Sigmoid colon (tissue), 7 donors: ENCODE measurements around the gene PODXL2. TPM values are rescaled to one million over a fixed set of nuclear protein-coding genes. Genes with fewer than 3 reads are reported as not detected.
A peak's percentile ranks its signal among the peaks of the same experiment; 100 is the strongest.

ENCODE experiments used
- DNase-seq: peaks from one replicate; pipeline ENCODE4 v3.0.0-alpha.2; 2019
- H3K27ac ChIP-seq, 4 donors: fragments of 200-600 bp; sonication (generic); one replicate each; pipeline ENCODE4 v1.5.1; 2016 to 2019; ENCODE audit warnings: mild to moderate bottlenecking in 1 of 4
- H3K27me3 ChIP-seq, 3 donors: fragments of 200-600 bp; sonication (generic); one replicate each; pipeline ENCODE4 v1.5.1; 2019; ENCODE audit warnings: mild to moderate bottlenecking in 1 of 3
- H3K36me3 ChIP-seq, 4 donors: fragments of 200-600 bp; sonication (generic); one replicate each; pipeline ENCODE4 v1.5.1; 2016 to 2019
- H3K4me1 ChIP-seq, 4 donors: fragments of 200-600 bp; sonication (generic); one replicate each; pipeline ENCODE4 v1.5.1; 2017 to 2019
- H3K4me3 ChIP-seq, 4 donors: fragments of 200-600 bp; sonication (generic); one replicate each; pipeline ENCODE4 v1.5.1; 2017 to 2019; ENCODE audit warnings: mild to moderate bottlenecking in 2 of 4, moderate library complexity in 1 of 4
- H3K9me3 ChIP-seq, 4 donors: fragments of 200-600 bp in 3 of 4; sonication (generic) in 3 of 4; one replicate each; pipeline versions ENCODE4 v1.5.1 to v1.6.1; 2013 to 2019
- EP300 ChIP-seq, 4 donors: sonication (generic); formaldehyde crosslinking; IDR thresholded peaks; one replicate each; pipeline ENCODE4 v1.6.1; 2017; ENCODE audit warnings: antibody characterized with exemption in 4 of 4
- POLR2A ChIP-seq, 2 donors: fragments of 450-650 bp; IDR thresholded peaks; one replicate each; pipeline ENCODE4 v1.6.1; 2016; ENCODE audit warnings: antibody characterized with exemption in 2 of 2, mild to moderate bottlenecking in 2 of 2, moderate library complexity in 2 of 2
- POLR2AphosphoS5 ChIP-seq, 4 donors: sonication (generic); formaldehyde crosslinking; IDR thresholded peaks; one replicate each; pipeline ENCODE4 v1.6.1; 2017; ENCODE audit warnings: antibody characterized with exemption in 4 of 4
- WGBS, 2 donors: extraction: QIAGEN DNeasy Blood & Tissue Kit; methylation state at CpG; one replicate each; pipeline ENCODE4 v1.1.7; 2013; 5-methylcytosine and 5-hydroxymethylcytosine counted together
- intact Hi-C: fragments of 100-400 bp; cut with DNase I; formaldehyde crosslinking; loops from one replicate; pipeline ENCODE4 v1.15.1; 2023
- polyA plus RNA-seq, 3 donors: library from polyadenylated mRNA; stranded (reverse); fragments of 200-250 nt; gene quantifications; one replicate each; pipeline ENCODE4 v1.2.3, GENCODE V29; 2013
- total RNA-seq, 4 donors: library from RNA; depleted of rRNA; stranded (reverse); fragments of >200 nt; gene quantifications; one replicate each; pipeline ENCODE4 v1.1.0, GENCODE V29; 2016
- TF ChIP-seq, protein P1 (sequence below), 4 experiments: fragments of 450-650 bp in 3 of 4; fragments of 200-600 bp in 1 of 4; IDR thresholded peaks; one replicate each; pipeline ENCODE4 v1.5.1; 2016 to 2019; ENCODE audit warnings: antibody characterized with exemption in 4 of 4, mild to moderate bottlenecking in 3 of 4, moderate library complexity in 2 of 4
- donor health status: healthy with polysubstance abuse.
- donor health status: Bipolar disorder and iron deficiency.
- donor health status: healthy.

Gene PODXL2
- total and polyA plus RNA-seq, 7 donors = 2.0 to 16.7 (median 2.8) TPM

DNA sequence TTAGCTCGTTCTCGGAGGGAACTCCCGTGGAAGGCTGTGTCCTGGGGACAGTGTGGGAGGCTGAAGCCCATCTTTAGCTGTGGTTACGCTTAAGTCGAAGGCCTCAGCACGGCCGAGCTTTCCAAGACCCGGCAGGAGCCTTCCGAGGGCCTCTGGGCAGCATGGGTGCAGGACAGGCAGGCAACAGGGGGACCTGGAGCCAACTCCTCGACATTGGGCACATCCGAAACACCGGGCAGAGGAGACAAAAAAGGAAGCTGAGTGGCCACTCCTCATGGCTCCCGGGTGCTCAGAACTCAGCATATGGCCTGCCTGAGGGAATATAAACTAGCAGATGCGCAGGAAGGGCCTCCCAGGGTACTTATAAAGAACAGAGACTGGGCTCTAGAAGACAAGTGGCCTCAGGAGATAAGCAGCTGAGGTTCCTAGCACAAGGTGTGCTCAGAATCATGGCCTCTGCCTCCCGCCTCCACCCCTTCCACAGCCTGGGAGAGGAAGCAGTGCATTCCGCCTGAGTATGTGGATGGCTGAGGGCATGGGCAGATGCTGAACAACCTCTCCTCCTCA is 77.9 kb downstream of the PODXL2 start:
- no peaks in the 10 kb centered on the region for H3K9me3 ChIP-seq
- peaks cover 0 to 6% (median 0%) of the 10 kb centered on the region in 4 donors for H3K36me3 ChIP-seq
- WGBS, 2 donors = 93% methylated on average over 16 of the region's 16 CpGs
- DNase-seq = peak; percentile 63
- no peak overlapping the region for H3K4me3 ChIP-seq
- intact Hi-C loops = no loop called here
- no peak for TF ChIP-seq EP300 (IDR thresholded peaks at IDR 0.05)
- TF ChIP-seq, protein P1, sequence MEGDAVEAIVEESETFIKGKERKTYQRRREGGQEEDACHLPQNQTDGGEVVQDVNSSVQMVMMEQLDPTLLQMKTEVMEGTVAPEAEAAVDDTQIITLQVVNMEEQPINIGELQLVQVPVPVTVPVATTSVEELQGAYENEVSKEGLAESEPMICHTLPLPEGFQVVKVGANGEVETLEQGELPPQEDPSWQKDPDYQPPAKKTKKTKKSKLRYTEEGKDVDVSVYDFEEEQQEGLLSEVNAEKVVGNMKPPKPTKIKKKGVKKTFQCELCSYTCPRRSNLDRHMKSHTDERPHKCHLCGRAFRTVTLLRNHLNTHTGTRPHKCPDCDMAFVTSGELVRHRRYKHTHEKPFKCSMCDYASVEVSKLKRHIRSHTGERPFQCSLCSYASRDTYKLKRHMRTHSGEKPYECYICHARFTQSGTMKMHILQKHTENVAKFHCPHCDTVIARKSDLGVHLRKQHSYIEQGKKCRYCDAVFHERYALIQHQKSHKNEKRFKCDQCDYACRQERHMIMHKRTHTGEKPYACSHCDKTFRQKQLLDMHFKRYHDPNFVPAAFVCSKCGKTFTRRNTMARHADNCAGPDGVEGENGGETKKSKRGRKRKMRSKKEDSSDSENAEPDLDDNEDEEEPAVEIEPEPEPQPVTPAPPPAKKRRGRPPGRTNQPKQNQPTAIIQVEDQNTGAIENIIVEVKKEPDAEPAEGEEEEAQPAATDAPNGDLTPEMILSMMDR (IDR thresholded peaks at IDR 0.05) = no peak
- H3K4me1 ChIP-seq = peaks cover 0 to 66% (median 55%) of the 10 kb centered on the region in 4 donors
- H3K27me3 ChIP-seq = no peaks in the 10 kb centered on the region
- peak overlapping the region; percentile 60 to 85 (median 74) for H3K27ac ChIP-seq

DNA sequence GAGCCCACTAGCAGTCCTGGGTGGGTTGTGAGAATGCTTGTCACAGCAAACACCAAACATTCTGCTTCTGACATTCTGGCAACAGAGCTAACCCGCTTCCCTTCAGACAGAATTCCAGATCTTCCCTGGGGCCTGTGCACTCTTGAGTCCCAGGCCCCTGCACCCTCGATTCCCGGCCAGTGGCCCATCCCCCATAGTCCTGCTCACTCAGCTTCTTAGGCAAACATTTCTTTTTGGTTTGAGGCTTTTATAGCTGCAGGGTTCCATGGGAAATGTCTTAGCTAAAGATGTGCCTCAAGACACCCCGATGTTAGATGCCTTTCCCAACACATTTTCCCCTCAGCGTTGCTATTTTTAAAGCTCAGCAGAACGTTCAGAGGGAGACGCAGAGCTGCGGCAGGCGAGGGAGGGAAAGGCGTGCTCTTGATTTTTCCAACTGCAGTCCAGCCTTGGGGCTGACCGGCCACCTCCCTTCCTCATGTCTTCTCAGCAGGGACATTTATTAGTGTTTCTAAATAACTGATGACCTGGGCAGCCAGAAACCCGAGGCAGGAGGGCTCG is 78.9 kb downstream of the PODXL2 start:
- intact Hi-C loops = no loop called here
- Histone ChIP-seq H3K27ac (peak overlapping the region; percentile 60 to 85 (median 74)), H3K9me3 (no peaks in the 10 kb centered on the region), H3K4me1 (peaks cover 0 to 59% (median 45%) of the 10 kb centered on the region in 4 donors), H3K27me3 (no peaks in the 10 kb centered on the region), H3K4me3 (no peak overlapping the region), H3K36me3 (peaks cover 0 to 6% (median 0%) of the 10 kb centered on the region in 4 donors)
- TF ChIP-seq POLR2A (IDR thresholded peaks at IDR 0.05) (no peak), EP300 (IDR thresholded peaks at IDR 0.05) (peak in 1 of 4 donors; percentile 49), POLR2AphosphoS5 (IDR thresholded peaks at IDR 0.05) (peak; percentile 19 to 72 (median 44))
- TF ChIP-seq, protein P1 (IDR thresholded peaks at IDR 0.05) = no peak
- WGBS, 2 donors = 72 to 82% methylated on average over 13 of the region's 13 CpGs
- peak; percentile 70 for DNase-seq

DNA sequence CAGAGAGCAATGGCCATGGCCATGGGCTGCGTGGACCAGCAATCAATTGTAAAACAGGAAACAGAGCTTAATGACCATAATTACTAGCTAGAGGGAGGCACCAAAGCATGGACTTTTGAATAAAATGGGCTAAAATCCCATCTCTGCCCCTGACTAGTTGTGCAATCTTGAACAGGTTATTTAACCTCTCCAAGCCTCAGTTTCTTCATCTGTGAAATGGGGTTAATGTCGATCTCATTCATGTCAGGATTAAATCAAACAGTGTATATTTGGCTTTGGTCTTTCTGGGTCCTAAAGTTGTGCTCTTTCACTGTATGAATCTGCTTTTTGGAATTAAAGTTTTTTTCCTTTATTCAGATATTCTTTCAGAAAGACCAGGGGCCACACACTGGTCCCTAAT is 79.9 kb downstream of the PODXL2 start:
- 88 to 92% methylated on average over 2 of the region's 2 CpGs for WGBS, 2 donors
- Histone ChIP-seq H3K4me1 (peaks cover 0 to 59% (median 42%) of the 10 kb centered on the region in 4 donors), H3K9me3 (no peaks in the 10 kb centered on the region), H3K27ac (peak overlapping the region; percentile 60 to 85 (median 74)), H3K27me3 (no peaks in the 10 kb centered on the region), H3K4me3 (no peak overlapping the region), H3K36me3 (peaks cover 0 to 6% (median 0%) of the 10 kb centered on the region in 4 donors)
- TF ChIP-seq, protein P1 (IDR thresholded peaks at IDR 0.05) = no peak
- intact Hi-C loops = no loop called here
- no peak for DNase-seq

DNA sequence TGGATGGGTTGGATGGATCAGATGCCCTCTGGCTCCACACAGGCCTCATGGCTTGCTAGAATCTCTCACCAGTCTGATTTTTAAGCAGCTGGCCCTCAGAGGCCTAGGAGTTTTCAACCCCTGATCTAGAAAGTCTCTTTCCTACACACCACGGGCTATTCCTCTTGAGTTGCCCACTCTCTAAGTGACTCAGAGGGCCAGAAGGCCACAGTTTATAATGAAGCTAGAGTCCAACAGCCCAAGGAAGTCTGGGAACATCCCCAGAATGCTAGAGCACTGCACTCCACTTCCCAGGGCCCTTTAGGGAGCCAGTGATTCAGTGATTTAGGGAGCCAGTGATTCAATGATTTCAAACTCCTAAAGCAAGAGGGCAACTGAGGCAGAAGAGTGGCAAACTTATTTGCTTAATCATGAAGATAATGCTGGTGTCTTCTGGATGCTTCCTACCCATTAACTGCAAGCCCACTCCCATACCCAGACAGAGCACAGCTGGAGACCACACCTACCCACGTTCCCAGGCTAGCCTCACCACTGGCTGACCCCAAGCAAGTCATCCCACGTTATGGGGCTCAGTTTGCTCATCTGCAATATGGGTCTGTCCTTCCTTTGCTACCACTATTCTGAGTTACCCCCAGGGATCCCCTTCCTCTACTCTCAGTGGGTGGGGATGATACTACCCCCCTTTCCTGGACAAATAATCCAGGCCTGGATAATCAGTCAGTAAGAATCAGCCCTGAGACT is 80.5 kb downstream of the PODXL2 start:
- Histone ChIP-seq H3K4me1 (peaks cover 0 to 59% (median 42%) of the 10 kb centered on the region in 4 donors), H3K36me3 (peaks cover 0 to 6% (median 0%) of the 10 kb centered on the region in 4 donors), H3K4me3 (no peak overlapping the region), H3K27ac (peak overlapping the region; percentile 65 to 85 (median 74)), H3K27me3 (no peaks in the 10 kb centered on the region), H3K9me3 (no peaks in the 10 kb centered on the region)
- peak; percentile 29 for DNase-seq
- TF ChIP-seq POLR2AphosphoS5 (IDR thresholded peaks at IDR 0.05) (no peak), EP300 (IDR thresholded peaks at IDR 0.05) (no peak), POLR2A (IDR thresholded peaks at IDR 0.05) (no peak)
- TF ChIP-seq, protein P1 (IDR thresholded peaks at IDR 0.05) = no peak
- 80 to 81% methylated on average over 3 of the region's 3 CpGs for WGBS, 2 donors
- intact Hi-C loops = loop anchor here (5.0 kb wide), 1 partner anchor 43 kb away; no protein-coding TSS in a partner anchor
